Activated CD4-positive, alpha-beta T cell treated with anti-CD3 and anti-CD28 coated beads, Interleukin-2, Interleukin-6, amounts not matched to agents 100 ng/mL and 50 ng/mL, durations not matched to agents 16 hours and 8 hours (primary cell): ENCODE measurements around the gene OPRM1.

Experiments
- DNase-seq: peaks from one replicate; pipeline ENCODE4 v3.0.0-alpha.2; 2020

The OPRM1 gene

GRCh38 chr6:154289818-154290508, 250.9 kb downstream of the OPRM1 start:
- DNase-seq = no peak

GRCh38 chr6:154292066-154292465, 253.0 kb downstream of the OPRM1 start:
- no peak for DNase-seq

DNA sequence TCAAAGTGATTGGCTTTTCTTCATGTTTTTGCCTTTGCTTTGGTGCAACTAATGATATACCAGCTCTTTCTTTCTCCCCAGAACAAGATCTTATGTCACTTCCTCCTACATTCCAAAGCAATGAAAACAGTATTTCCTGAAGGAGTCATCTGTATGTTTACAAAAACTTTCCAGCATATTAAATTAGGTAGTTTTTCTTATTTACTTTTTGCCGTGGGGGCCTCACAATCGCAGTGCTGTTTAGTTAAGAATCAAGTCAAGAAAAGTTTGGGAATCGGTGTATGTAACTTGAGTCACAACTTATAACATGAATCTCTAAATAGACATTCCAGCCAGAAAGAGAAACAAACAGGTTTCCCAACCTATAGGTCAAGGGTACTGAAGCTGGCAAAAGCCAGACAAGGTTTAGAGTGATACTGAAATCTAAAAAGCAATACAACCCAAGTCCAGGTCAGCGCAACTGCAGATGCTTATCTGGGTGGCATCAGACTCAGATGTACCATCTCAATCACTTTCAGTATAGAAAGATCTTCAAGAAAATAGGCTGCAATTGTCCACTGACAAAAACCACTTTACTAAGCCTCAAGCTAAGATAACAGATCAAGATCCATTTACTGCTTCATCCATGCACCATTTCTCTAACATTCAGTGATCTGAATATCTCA, 253.9 kb downstream of the OPRM1 start:
- DNase-seq = no peak

GRCh38 chr6:154295733-154296132, 256.7 kb downstream of the OPRM1 start:
- DNase-seq = no peak
